MG63 (cell line): ENCODE results near the gene PPFIA3. TPM values are rescaled to one million over a fixed set of nuclear protein-coding genes. Genes with fewer than 3 reads are reported as not detected.
A peak's percentile ranks its signal among the peaks of the same experiment; 100 is the strongest.

ENCODE experiments used
- DNase-seq: peaks from one replicate; pipeline ENCODE4 v3.0.0-alpha.2; 2020
- H3K27me3 ChIP-seq: fragments of 250-450 bp; sonication (Bioruptor Pico); 2 replicates; pipeline ENCODE4 v1.5.1; 2020; ENCODE audit warnings: mild to moderate bottlenecking, moderate library complexity
- H3K36me3 ChIP-seq: fragments of 250-450 bp; sonication (Bioruptor Pico); 2 replicates; pipeline ENCODE4 v1.5.1; 2020; ENCODE audit warnings: mild to moderate bottlenecking, moderate library complexity
- H3K4me3 ChIP-seq: fragments of 250-450 bp; sonication (Bioruptor Pico); 2 replicates; pipeline ENCODE4 v1.5.1; 2020; ENCODE audit warnings: mild to moderate bottlenecking, moderate library complexity
- H3K9me3 ChIP-seq: fragments of 250-450 bp; sonication (Bioruptor Pico); 2 replicates; pipeline ENCODE4 v1.5.1; 2020; ENCODE audit warnings: mild to moderate bottlenecking, moderate library complexity
- total RNA-seq: library from RNA; depleted of rRNA; stranded (reverse); fragments of >200 nt; shearing (Covaris generic); gene quantifications from 2 replicates; pipeline ENCODE4 v1.2.3, GENCODE V29; 2014; ENCODE audit warnings: low replicate concordance

The PPFIA3 gene
- total RNA-seq, 1 experiment from 2014 or later, result 21.4 TPM

DNA sequence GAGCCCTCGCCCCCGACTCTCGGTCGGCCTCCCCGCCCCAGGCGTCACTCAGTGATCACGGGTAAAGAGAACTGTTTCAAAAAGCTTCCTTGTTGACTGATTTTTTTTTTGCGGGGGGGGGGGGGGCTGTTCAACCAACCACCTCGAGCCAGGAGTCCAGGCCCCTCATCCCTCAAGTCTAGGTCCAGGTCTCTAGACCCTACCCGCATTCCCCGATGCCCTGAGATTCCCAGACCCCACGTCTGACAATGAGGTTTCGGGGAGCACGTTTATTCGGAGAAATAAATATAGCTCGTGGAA is 31.6 kb downstream of the PPFIA3 start:
- Histone ChIP-seq H3K9me3 (no peaks in the 10 kb centered on the region), H3K36me3 (no peaks in the 10 kb centered on the region), H3K27me3 (no peaks in the 10 kb centered on the region), H3K4me3 (peak overlapping the region; percentile 74)
- no peak for DNase-seq

DNA sequence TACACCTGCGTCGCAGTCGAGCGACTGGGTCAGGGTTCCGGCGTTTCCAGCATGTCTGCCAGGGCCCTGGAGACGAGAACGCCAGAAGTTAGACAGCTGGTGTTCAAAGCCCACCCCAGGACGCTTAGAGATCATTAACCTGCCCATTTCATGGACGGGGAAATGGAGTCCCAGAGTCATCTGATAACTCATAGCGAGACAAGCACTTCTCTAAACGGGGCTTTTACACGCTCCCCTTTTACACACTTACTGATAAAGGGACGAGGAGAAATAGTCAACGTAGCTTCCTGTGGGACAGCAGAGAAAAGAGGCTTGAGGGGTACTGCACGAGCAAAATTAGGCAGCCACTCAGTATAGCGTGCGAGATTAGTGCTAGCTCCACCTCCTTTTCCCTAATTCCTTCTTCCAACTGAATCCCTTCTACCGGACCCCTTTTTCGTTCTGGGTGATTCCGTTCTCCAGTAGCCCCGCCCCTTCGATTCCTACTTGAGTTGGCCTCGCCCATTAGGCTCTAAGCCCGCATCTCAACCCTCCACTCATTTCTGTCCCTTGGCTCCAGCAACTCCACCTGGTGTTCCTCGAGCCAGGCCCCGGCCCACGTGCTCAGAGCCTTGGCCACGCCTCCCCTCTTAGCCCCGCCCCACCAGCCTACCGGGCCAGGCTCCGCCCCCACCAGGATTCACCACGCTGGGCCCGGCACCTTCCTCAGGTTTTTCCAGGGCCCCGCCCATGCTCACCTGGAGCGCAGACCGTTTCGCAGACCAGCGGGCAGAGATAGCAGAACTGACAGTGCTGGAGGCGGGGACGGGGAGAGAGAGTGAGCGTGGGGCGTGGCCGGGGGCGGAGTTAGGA is 32.1 kb downstream of the PPFIA3 start:
- H3K4me3 ChIP-seq, result peak overlapping the region; percentile 74
- H3K36me3 ChIP-seq, result no peaks in the 10 kb centered on the region
- H3K9me3 ChIP-seq, result no peaks in the 10 kb centered on the region
- peak; percentile 39 for DNase-seq
- H3K27me3 ChIP-seq, result no peaks in the 10 kb centered on the region

DNA sequence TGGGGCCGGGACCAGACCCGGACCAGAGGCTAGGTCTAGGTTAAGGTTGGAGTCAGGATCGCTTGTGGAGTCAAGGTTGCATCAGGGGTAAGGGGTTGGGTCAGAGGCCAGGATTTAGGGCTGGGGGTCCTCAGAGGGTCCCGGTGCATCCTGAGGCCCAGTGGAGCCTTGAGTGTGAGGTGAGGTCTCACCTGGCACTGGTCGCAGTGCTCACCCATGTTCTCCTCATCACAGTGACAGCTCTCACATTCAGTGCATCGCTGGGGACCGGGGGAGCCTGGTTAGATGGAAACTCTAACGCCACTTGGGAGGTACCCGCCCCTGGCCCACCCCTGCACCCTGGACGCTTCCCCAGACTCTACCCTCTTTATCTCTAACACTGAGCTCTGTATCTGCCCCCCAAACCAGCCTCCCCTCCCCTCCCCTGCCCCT is 32.8 kb downstream of the PPFIA3 start:
- no peak for DNase-seq
- no peaks in the 10 kb centered on the region for H3K9me3 ChIP-seq
- no peaks in the 10 kb centered on the region for H3K27me3 ChIP-seq
- no peak overlapping the region for H3K4me3 ChIP-seq
- no peaks in the 10 kb centered on the region for H3K36me3 ChIP-seq

DNA sequence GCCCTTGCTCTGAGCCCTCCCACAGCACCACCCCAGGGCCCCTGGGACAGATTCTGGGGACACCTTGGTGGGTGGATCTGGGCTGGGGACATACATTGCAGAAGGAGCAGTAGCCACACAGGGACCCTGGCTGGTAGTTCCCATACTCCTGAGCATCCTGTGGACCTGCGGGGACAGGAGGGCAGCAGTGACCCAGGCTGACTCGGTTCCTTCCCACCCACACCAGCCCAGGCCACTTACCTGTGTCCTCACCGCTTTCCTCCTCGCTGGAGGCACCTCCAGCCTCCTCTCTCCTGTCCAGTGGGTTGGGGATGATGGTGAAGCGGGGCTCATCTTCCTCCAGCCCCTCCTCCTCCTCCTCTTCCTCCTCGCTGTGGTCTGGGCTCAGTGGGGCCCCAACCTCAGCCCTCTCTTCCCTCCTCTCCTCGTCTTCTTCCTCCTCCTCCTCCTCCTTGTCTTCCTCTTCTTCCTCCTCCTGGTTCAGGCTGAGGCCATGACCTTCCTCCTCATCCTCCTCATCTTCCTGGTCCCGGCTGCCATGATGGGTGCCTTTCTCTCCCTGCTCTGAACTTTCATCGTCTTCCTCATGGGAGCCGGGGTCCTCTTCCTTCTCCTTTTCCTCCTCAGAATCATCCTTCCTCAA is 33.9 kb downstream of the PPFIA3 start:
- H3K4me3 ChIP-seq, result no peak overlapping the region
- no peaks in the 10 kb centered on the region for H3K27me3 ChIP-seq
- H3K36me3 ChIP-seq, result no peaks in the 10 kb centered on the region
- no peaks in the 10 kb centered on the region for H3K9me3 ChIP-seq
- no peak for DNase-seq

DNA sequence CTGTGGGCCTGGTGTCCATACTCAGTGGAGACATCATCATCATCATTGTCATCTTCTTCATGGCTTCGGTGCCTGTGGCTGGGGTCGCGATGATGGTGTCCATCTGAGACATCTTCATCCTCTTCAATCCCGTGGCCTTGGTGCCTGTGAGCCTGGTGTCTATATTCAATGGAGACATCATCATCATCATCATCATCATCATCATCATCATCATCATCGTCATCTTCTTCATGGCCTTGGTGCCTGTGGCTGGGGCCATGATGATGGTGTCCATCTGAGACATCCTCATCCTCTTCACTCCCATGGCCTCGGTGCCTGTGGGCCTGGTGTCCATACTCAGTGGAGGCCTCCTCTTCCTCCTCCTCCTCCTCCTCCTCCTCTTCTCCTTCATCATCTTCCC is 34.9 kb downstream of the PPFIA3 start:
- Histone ChIP-seq H3K36me3 (no peaks in the 10 kb centered on the region), H3K9me3 (no peaks in the 10 kb centered on the region), H3K27me3 (no peaks in the 10 kb centered on the region), H3K4me3 (no peak overlapping the region)
- no peak for DNase-seq

DNA sequence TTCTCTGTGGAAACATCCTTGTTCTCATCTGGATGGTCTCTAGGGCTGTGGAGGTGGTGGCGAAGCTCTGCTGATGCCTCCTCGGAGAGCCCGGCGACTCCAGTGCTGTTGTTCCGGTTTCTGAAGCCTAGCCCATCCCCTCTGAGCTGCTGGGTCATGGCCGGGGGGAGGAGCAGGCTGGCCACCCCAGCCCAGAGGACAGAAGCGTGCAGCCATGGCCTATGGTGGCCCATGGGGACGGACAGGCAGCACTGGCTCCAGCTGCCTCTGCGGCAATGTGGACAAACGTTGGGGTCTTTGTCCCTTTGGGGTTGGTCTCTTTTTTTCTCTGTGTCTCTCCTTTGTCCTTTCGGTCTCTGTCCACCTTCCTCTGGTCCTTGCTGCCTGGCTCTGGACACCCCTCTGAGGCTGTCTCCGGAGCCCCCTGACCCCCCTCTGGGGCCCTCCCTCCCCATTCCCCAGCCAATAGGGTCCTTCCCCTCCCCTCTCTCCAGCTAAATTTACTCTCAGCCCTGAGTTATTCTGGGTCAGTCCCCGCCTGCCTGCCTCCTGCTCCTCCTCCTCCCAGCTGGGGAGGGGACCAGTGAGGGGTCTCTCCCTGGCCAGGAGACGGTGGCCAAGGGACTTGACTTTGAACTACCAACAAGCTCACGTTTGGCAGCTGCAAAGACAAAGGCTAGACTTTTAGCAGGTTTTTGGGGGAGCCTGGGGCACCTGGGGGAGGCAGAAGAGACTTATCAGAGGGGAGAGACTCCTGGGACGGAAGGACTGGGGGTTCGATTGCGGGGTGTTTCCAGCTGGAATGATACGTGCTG is 35.9 kb downstream of the PPFIA3 start, which contains the start of gene HRC:
Gene HRC (minus strand): TSS at position 392 of the 815 bp plus-strand sequence. CDS start 159 bp downstream, at position 233.
- no peak for DNase-seq
- Histone ChIP-seq H3K36me3 (peaks cover 5% of the 10 kb centered on the region), H3K9me3 (no peaks in the 10 kb centered on the region), H3K27me3 (no peaks in the 10 kb centered on the region), H3K4me3 (no peak within 1 kb of the TSS)

DNA sequence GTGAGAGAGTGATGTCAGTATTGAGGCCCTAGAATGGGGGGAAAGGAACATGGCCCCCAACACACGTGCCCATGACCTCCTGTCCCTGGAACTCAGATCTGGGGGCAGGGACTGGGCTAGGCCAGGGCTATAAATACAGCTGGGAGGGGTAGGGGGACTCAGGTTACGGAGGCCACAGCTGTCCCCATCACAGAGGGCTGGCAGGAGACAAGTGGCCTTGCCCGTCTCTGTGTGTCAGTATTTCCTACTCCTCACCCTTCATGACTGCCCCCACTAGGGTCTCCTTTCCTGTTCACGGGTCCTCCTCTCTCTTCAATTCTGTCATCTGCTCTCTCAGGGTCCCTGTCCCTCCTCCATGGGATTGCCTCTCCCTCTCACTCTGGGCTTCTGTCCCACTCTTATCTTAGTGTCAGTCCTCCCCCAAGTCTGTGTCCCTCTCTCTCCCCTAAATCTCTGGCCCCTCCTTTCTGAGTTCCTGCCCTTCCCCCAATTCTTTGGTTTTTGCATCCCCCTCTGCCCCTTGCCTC is 36.5 kb downstream of the PPFIA3 start:
- Histone ChIP-seq H3K27me3 (no peaks in the 10 kb centered on the region), H3K9me3 (no peaks in the 10 kb centered on the region), H3K36me3 (peaks cover 5% of the 10 kb centered on the region), H3K4me3 (no peak overlapping the region)
- DNase-seq, result no peak

DNA sequence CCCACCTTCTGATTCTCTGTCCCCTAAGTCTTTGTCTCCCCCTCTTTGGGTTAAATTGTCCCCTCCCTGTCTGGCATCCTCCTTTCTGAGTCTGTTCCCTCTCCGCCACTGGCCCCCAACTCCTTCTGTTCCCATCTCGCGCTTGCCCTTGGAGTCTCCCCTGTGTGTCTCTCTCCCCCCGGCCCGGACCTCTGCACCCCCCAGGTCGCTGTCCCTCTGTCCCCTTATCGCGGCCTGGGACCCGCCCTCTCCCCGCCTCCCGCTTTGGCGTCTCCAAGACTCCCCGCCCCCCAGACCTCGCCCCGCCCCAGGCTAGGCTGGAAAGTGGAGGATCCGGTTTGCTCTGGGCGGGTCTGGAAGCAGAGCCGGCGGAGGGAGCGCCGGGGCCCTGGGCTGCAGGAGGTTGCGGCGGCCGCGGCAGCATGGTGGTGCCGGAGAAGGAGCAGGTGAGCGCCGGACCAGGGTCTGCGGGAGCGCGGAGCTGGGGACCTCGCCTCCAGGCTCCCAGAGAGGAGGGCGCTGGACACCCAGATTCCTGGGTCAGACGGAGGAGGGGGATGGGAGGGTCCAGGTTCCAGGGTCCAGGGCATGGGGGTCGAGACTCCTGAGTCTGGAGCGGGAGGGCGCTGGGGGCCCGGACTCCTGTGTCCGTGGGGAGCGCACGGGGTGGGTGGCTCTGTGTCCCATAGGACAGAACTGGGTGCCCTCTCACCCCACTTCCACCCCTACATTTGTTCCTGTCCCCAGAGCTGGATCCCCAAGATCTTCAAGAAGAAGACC is 38.3 kb downstream of the PPFIA3 start, which contains the start of gene TRPM4:
Gene TRPM4 (plus strand): TSS at position 348 of the 780 bp plus-strand sequence. CDS start 75 bp downstream, at position 423.
- no peaks in the 10 kb centered on the region for H3K27me3 ChIP-seq
- peak; percentile 88 for DNase-seq
- H3K36me3 ChIP-seq, result peaks cover 5% of the 10 kb centered on the region
- H3K4me3 ChIP-seq, result peak within 1 kb of the TSS; percentile 97
- H3K9me3 ChIP-seq, result no peaks in the 10 kb centered on the region

DNA sequence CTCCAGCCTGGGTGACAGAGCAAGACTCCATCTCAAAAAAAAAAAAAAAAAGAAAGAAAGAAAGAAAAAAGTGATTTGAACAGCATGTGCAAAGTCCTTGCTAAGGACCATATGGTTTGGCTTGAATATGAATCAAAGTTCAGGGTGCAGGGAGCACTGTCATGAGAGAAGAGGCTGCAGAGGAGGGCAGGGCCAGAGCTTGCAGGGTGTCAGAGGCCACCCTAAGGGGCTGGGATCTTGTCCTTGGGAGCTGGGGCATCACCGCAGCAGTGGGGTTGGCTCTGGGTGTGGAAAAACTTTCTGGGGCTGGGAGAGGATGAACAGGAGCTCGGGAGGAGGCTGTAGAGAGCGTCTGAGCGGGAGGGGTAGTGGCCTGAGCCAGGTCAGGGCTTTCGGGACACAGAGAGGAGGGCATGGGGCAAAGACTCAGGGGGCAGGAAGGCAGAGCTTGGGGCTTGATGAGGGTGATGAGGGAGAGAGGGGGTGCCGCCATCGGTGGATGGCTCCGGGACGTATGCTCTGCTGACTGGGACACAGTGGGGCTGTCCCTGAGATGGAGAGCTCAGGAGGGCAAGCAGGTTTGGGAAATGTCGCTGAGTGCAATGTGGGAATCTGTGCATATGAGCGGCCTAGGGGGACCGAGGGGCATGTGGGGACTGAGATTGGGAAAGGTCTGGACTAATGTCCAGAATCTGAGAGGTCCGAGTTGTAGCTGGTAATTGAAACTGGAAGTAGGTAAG is 41.3 kb downstream of the PPFIA3 start:
- Histone ChIP-seq H3K9me3 (no peaks in the 10 kb centered on the region), H3K36me3 (peaks cover 5% of the 10 kb centered on the region), H3K27me3 (no peaks in the 10 kb centered on the region), H3K4me3 (no peak overlapping the region)
- DNase-seq, result no peak

DNA sequence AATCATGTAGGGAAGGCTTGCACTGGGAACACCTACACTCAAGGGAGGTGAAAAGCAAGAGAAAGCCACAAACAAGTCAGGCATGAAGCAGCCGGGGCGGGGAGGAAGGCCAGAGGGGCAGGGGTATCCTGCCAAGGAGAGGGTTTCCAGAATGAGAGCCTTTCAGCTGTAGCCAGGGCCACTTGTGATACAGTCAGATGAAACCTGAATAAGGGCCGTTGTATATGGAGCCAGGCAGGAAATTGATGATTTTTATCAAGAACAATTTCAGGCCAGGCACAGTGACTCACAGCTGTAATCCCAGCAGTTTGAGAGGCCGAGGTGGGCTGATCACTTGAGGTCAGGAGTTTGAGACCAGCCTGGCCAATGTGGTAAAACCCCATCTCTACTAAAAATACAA is 42.6 kb downstream of the PPFIA3 start:
- no peaks in the 10 kb centered on the region for H3K27me3 ChIP-seq
- H3K36me3 ChIP-seq, result peaks cover 5% of the 10 kb centered on the region
- H3K4me3 ChIP-seq, result no peak overlapping the region
- DNase-seq, result peak; percentile 23
- H3K9me3 ChIP-seq, result no peaks in the 10 kb centered on the region

DNA sequence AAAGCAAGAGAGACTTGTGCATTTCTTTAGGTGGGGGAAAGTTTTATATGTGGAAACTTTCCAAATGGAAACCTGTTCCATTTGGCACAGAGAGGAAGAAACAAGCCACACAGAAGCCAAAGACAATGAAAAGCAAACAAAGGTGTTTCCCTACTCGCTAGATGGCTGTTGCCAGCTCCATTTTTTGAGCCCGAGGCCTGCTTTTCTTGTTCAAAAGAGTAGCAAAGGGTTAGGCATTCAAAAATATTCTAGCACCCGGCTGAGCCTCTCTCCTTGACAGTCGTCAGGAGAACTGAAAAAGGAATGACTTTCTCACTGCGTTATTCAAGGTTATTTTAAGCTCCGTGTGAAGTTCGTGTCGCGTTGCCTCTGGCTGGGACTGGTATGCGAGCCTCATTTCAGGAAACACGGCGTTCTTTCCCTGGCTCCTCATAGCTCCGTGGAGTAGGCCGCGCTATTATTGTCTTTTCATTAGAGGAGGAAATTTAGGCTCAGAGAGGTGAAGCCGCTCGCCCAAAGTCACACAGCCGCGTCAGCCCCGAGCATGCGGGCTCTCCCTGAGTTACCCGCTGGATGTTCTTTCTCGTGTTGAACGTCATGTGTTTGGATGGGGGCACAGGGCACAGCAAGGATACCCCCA is 45.9 kb downstream of the PPFIA3 start:
- DNase-seq, result no peak
- H3K9me3 ChIP-seq, result no peaks in the 10 kb centered on the region
- H3K4me3 ChIP-seq, result no peak overlapping the region
- H3K36me3 ChIP-seq, result peaks cover 7% of the 10 kb centered on the region
- no peaks in the 10 kb centered on the region for H3K27me3 ChIP-seq

DNA sequence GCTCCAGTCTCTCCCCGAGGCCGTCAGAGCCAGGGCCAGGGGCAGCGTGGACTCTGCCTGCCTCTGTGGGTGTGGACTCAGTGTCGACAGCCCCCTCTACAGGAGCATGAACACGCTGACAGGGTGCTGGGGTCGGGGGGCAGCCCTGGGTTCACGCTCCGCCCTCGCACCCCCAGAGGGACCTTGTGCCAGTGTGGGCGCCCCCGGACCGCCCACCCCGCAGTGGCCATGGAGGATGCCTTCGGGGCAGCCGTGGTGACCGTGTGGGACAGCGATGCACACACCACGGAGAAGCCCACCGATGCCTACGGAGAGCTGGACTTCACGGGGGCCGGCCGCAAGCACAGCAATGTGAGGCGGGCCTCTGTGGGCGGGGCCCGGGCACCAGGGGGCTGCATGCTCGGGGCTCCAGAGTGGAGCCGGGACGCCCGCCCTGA is 46.5 kb downstream of the PPFIA3 start:
- Histone ChIP-seq H3K9me3 (no peaks in the 10 kb centered on the region), H3K4me3 (no peak overlapping the region), H3K36me3 (peaks cover 14% of the 10 kb centered on the region), H3K27me3 (no peaks in the 10 kb centered on the region)
- no peak for DNase-seq

DNA sequence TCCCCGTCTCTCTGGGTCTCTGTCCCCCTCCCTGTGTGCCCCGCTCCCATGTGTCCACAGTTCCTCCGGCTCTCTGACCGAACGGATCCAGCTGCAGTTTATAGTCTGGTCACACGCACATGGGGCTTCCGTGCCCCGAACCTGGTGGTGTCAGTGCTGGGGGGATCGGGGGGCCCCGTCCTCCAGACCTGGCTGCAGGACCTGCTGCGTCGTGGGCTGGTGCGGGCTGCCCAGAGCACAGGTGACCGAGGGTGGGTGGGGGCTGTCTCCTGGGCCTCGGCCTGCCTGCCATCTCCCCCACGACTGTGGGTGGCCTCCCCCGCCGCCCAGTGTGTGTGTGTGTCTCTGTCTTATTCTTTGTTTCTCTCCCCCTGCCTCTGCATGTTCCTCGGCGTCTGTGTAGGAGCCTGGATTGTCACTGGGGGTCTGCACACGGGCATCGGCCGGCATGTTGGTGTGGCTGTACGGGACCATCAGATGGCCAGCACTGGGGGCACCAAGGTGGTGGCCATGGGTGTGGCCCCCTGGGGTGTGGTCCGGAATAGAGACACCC is 48.6 kb downstream of the PPFIA3 start:
- Histone ChIP-seq H3K9me3 (no peaks in the 10 kb centered on the region), H3K36me3 (peaks cover 24% of the 10 kb centered on the region), H3K4me3 (no peak overlapping the region), H3K27me3 (no peaks in the 10 kb centered on the region)
- no peak for DNase-seq

DNA sequence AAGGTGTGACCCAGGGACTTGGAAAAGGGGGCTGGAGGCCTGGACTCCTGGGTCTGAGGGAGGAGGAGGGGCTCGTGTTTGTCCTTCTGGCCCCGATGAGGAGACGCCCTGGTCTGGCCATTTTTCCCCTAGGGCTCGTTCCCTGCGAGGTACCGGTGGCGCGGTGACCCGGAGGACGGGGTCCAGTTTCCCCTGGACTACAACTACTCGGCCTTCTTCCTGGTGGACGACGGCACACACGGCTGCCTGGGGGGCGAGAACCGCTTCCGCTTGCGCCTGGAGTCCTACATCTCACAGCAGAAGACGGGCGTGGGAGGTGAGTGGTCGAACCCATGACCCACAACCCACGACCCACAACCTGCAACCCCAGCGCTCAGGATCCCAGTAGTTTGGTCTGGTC is 49.1 kb downstream of the PPFIA3 start:
- no peak for DNase-seq
- H3K27me3 ChIP-seq, result no peaks in the 10 kb centered on the region
- H3K4me3 ChIP-seq, result no peak overlapping the region
- no peaks in the 10 kb centered on the region for H3K9me3 ChIP-seq
- H3K36me3 ChIP-seq, result peaks cover 28% of the 10 kb centered on the region

DNA sequence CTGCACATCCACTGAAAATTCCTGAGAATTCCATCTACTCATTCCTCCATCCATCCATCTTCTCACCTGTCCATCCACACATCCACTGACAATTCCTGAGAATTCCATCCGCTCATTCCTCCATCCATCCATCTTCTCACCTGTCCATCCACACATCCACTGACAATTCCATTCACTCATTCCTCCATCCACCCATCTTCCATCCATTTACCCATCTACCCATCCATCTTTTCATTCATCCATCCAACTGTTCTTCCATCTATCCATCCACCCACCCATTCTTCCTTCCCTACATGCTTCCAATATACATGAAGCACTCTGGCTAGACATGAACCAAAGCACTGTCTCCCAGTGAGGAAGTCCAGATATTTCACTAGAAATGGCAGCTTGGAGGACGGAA is 53.9 kb downstream of the PPFIA3 start:
- Histone ChIP-seq H3K36me3 (peaks cover 33% of the 10 kb centered on the region), H3K4me3 (no peak overlapping the region), H3K27me3 (no peaks in the 10 kb centered on the region), H3K9me3 (no peaks in the 10 kb centered on the region)
- DNase-seq, result no peak
